Heart left ventricle (tissue), 16 donors: ENCODE measurements around the gene MTM1. TPM values are rescaled to one million over a fixed set of nuclear protein-coding genes. Genes with fewer than 3 reads are reported as not detected.

Experiments
- ATAC-seq, 4 donors: fragments of 200-7000 bp; cut with Tn5 transposase; one replicate each; pipeline ENCODE4 v1.9.1; 2020 to 2022; ENCODE audit warnings: moderate library complexity in 4 of 4, mild to moderate bottlenecking in 3 of 4, moderate number of reproducible peaks in 1 of 4
- DNase-seq, 5 donors: peaks; one replicate each; pipeline ENCODE4 v3.0.0-alpha.2; 2020
- H3K27ac ChIP-seq, 12 donors: fragments of 200-600 bp; sonication (generic) in 4 of 12; one replicate each; pipeline versions ENCODE4 v1.5.0 to v1.8.0; 2016 to 2022; ENCODE audit warnings: mild to moderate bottlenecking in 2 of 12
- H3K27me3 ChIP-seq, 9 donors: fragments of 200-600 bp; sonication (generic) in 2 of 9; one replicate each; pipeline versions ENCODE4 v1.5.1 to v1.8.0; 2016 to 2022; ENCODE audit warnings: mild to moderate bottlenecking in 3 of 9
- H3K36me3 ChIP-seq, 9 donors: fragments of 200-600 bp; sonication (generic) in 2 of 9; one replicate each; pipeline versions ENCODE4 v1.5.0 to v1.8.0; 2018 to 2022; ENCODE audit warnings: mild to moderate bottlenecking in 2 of 9
- H3K4me1 ChIP-seq, 12 donors: fragments of 200-600 bp; sonication (generic) in 4 of 12; one replicate each; pipeline versions ENCODE4 v1.5.0 to v1.8.0; 2016 to 2022; ENCODE audit warnings: mild to moderate bottlenecking in 3 of 12
- H3K4me3 ChIP-seq, 12 donors: fragments of 200-600 bp; sonication (generic) in 4 of 12; one replicate each; pipeline versions ENCODE4 v1.5.0 to v1.8.0; 2017 to 2022; ENCODE audit warnings: mild to moderate bottlenecking in 9 of 12, moderate library complexity in 4 of 12
- H3K9me3 ChIP-seq, 12 donors: fragments of 200-600 bp; sonication (generic) in 4 of 12; one replicate each; pipeline versions ENCODE4 v1.5.0 to v1.8.0; 2016 to 2022; ENCODE audit warnings: mild to moderate bottlenecking in 1 of 12
- CTCF ChIP-seq, 12 donors: fragments of 200-600 bp; sonication (generic) in 4 of 12; IDR thresholded peaks; one replicate each; pipeline versions ENCODE4 v1.5.0 to v1.8.0; 2018 to 2022; ENCODE audit warnings: antibody characterized with exemption in 12 of 12, mild to moderate bottlenecking in 5 of 12
- POLR2A ChIP-seq, 2 donors: fragments of 450-650 bp; IDR thresholded peaks; one replicate each; pipeline ENCODE4 v1.6.1; 2017; ENCODE audit warnings: antibody characterized with exemption in 2 of 2, mild to moderate bottlenecking in 2 of 2, moderate library complexity in 2 of 2
- WGBS, 4 donors: extraction: QIAGEN DNeasy Blood & Tissue Kit in 2 of 4; methylation state at CpG; one replicate each; pipeline versions ENCODE4 v1.1.5 to v1.1.7; 2013 to 2018; 5-methylcytosine and 5-hydroxymethylcytosine counted together
- intact Hi-C, 10 donors: fragments of 100-400 bp; cut with DNase I; formaldehyde crosslinking; loops; one replicate each; pipeline versions ENCODE4 v1.11.1 to v1.14.2; 2022
- polyA plus RNA-seq, 2 donors: library from polyadenylated mRNA; stranded (reverse); fragments of 200-250 nt; gene quantifications; one replicate each; pipeline ENCODE4 v1.2.3, GENCODE V29; 2013
- total RNA-seq, 9 donors: library from RNA; depleted of rRNA in 2 of 9; stranded (reverse); fragments of >200 nt in 2 of 9; fragmentation: NEBNext Ultra II Directional in 3 of 9; extraction: Animal tissue kit (Norgen Biotek cat#: 25700) in 3 of 9; gene quantifications; one replicate each; pipeline versions ENCODE4 v1.1.0 to v1.2.4, GENCODE V29; 2016 to 2023
- donor health status: ischemic (EF 13 %, LVEDD 7.1; RV severe dilation, severe dysfunction).
- donor health status: healthy with polysubstance abuse.
- donor health status: DM: no; HTN: yes; CAD: no.
- donor health status: DM: no; HTN: no; CAD: no.
- donor health status: ischemic (EF 25% LVEDD 6.9; RV normal size, moderate dysfunction).
- donor health status: ischemic (EF 25% LVEDD 5.7; RV mildly dilated, moderate dysfunction).
- donor health status: healthy.
- donor health status: DM: yes; HTN: yes; CAD: no.
- donor health status: ischemic (EF 35%, LVEDD 5.7; RV mildly dilated, moderate dysfunction).
- donor health status: nonischemic (EF 11% LVEDD 7.7; RV severe dilation, severe dysfunction).
- donor health status: DM: yes; HTN: yes; CAD: no.
- donor health status: PGD.
- donor health status: ischemic (EF 29% LVEDD 5.4; RV normal size, mild dysfunction).
- donor health status: nonischemic (EF 23%, LVEDD 6.1; RV moderate dilation, normal function).

MTM1 gene
- total and polyA plus RNA-seq, 11 donors = 2.2 to 18.9 (median 10.1) TPM

GRCh38 chrX:150692831-150693724, 124.7 kb downstream of the MTM1 start, which contains the start of gene MTMR1:
MTMR1 (plus strand) TSS chrX:150693396; CDS start chrX:150693531, 135 bp downstream.
- 0 to 23% (median 11%) methylated on average over 32 to 92 of the region's 92 CpGs for WGBS, 4 donors
- intact Hi-C loops = loop anchor here in 1 of 10 donors (10.0 kb wide), 1 partner anchor 328 kb away; the partner anchor contains the start of gene MAMLD1
- Histone ChIP-seq H3K27ac (peak within 1 kb of the TSS; percentile 35 to 81 (median 72)), H3K36me3 (no peaks in the 10 kb centered on the region), H3K27me3 (no peaks in the 10 kb centered on the region), H3K4me1 (peaks cover 0 to 24% (median 0%) of the 10 kb centered on the region in 12 donors), H3K4me3 (peak within 1 kb of the TSS; percentile 33 to 83 (median 60)), H3K9me3 (peaks cover 0 to 8% (median 0%) of the 10 kb centered on the region in 12 donors)
- TF ChIP-seq CTCF (IDR thresholded peaks at IDR 0.05) (no peak), POLR2A (IDR thresholded peaks at IDR 0.05) (no peak)
- ATAC-seq = peak; percentile 26 to 86 (median 74)
- peak; percentile 26 to 66 (median 42) for DNase-seq

GRCh38 chrX:150693725-150694574, 125.5 kb downstream of the MTM1 start:
- no peak for TF ChIP-seq POLR2A (IDR thresholded peaks at IDR 0.05)
- TF ChIP-seq CTCF (IDR thresholded peaks at IDR 0.05) = no peak
- DNase-seq = peak; percentile 27 to 75 (median 42)
- H3K4me3 ChIP-seq = peak overlapping the region; percentile 8 to 83 (median 60)
- intact Hi-C loops = loop anchor here in 1 of 10 donors (10.0 kb wide), 1 partner anchor 329 kb away; the partner anchor contains the start of gene MAMLD1
- H3K4me1 ChIP-seq = peaks cover 0 to 24% (median 0%) of the 10 kb centered on the region in 12 donors
- peak in 3 of 4 donors; percentile 40 to 46 (median 46) for ATAC-seq
- no peaks in the 10 kb centered on the region for H3K36me3 ChIP-seq
- no peaks in the 10 kb centered on the region for H3K27me3 ChIP-seq
- peaks cover 0 to 8% (median 0%) of the 10 kb centered on the region in 12 donors for H3K9me3 ChIP-seq
- WGBS, 4 donors = 3 to 46% (median 22%) methylated on average over 17 to 42 of the region's 42 CpGs
- peak overlapping the region; percentile 35 to 81 (median 72) for H3K27ac ChIP-seq

GRCh38 chrX:150694738-150695410, 126.5 kb downstream of the MTM1 start:
- H3K4me3 ChIP-seq = peak overlapping the region in 3 of 12 donors; percentile 63 to 83 (median 66)
- H3K9me3 ChIP-seq = peaks cover 0 to 6% (median 0%) of the 10 kb centered on the region in 12 donors
- H3K27me3 ChIP-seq = no peaks in the 10 kb centered on the region
- DNase-seq (peak in 1 of 5 donors; percentile 28), ATAC-seq (peak in 3 of 4 donors; percentile 23 to 48 (median 28))
- TF ChIP-seq CTCF (IDR thresholded peaks at IDR 0.05) (no peak), POLR2A (IDR thresholded peaks at IDR 0.05) (no peak)
- intact Hi-C loops = loop anchor here in 1 of 10 donors (10.0 kb wide), 1 partner anchor 330 kb away; the partner anchor contains the start of gene MAMLD1
- H3K27ac ChIP-seq = peak overlapping the region in 3 of 12 donors; percentile 69 to 81 (median 76)
- WGBS, 4 donors = 56 to 71% (median 65%) methylated on average over 8 of the region's 8 CpGs
- peaks cover 0 to 7% (median 0%) of the 10 kb centered on the region in 9 donors for H3K36me3 ChIP-seq
- peaks cover 0 to 24% (median 0%) of the 10 kb centered on the region in 12 donors for H3K4me1 ChIP-seq
